Left lung (tissue), 10 donors: Measurements from ENCODE around the gene GNS. TPM values are rescaled to one million over a fixed set of nuclear protein-coding genes. Genes with fewer than 3 reads are reported as not detected.

Source experiments
- ATAC-seq: fragments of 200-7000 bp; cut with Tn5 transposase; one replicate; pipeline ENCODE4 v1.9.1; 2020; ENCODE audit warnings: moderate library complexity
- DNase-seq, 4 donors: peaks; one replicate each; pipeline ENCODE4 v3.0.0-alpha.2; 2013 to 2020
- H3K27ac ChIP-seq, 2 donors: fragments of 200-600 bp; sonication (generic) in 1 of 2; one replicate each; pipeline versions ENCODE4 v1.5.0 to v1.8.0; 2020 to 2021
- H3K27me3 ChIP-seq, 2 donors: fragments of 200-600 bp; sonication (generic) in 1 of 2; one replicate each; pipeline versions ENCODE4 v1.5.0 to v1.8.0; 2020 to 2021
- H3K36me3 ChIP-seq, 2 donors: fragments of 200-600 bp; sonication (generic) in 1 of 2; one replicate each; pipeline versions ENCODE4 v1.5.0 to v1.8.0; 2020 to 2021
- H3K4me1 ChIP-seq, 2 donors: fragments of 200-600 bp; one replicate each; pipeline ENCODE4 v1.8.0; 2021
- H3K4me3 ChIP-seq, 2 donors: fragments of 200-600 bp; sonication (generic) in 1 of 2; one replicate each; pipeline versions ENCODE4 v1.5.0 to v1.8.0; 2020 to 2021; ENCODE audit warnings: mild to moderate bottlenecking in 1 of 2
- H3K9me3 ChIP-seq, 2 donors: fragments of 200-600 bp; sonication (generic) in 1 of 2; one replicate each; pipeline versions ENCODE4 v1.5.0 to v1.8.0; 2020 to 2021
- CTCF ChIP-seq, 2 donors: fragments of 200-600 bp; sonication (generic) in 1 of 2; IDR thresholded peaks; one replicate each; pipeline versions ENCODE4 v1.5.0 to v1.8.0; 2021; ENCODE audit warnings: antibody characterized with exemption in 2 of 2
- intact Hi-C, 2 donors: fragments of 100-400 bp; cut with DNase I; formaldehyde crosslinking; loops; one replicate each; pipeline versions ENCODE4 v1.11.2 to v1.14.2; 2022
- polyA plus RNA-seq, 6 donors: library from polyadenylated mRNA; unstranded; fragments of 120-200 nt; gene quantifications; one replicate each; pipeline ENCODE4 v1.2.1, GENCODE V29; 2013; ENCODE audit not compliant: insufficient read length in 6 of 6
- total RNA-seq, 2 donors: library from RNA; stranded (reverse); fragmentation: NEBNext Ultra II Directional; extraction: Animal tissue kit (Norgen Biotek cat#: 25700); gene quantifications; one replicate each; pipeline ENCODE4 v1.2.1, GENCODE V29; 2021
- donor health status: DM: no; HTN: yes; CAD: no.
- donor health status: DM: no; HTN: no; CAD: no.

Gene GNS
- total and polyA plus RNA-seq, 8 donors, result 77.3 to 196 (median 96.0) TPM

DNA sequence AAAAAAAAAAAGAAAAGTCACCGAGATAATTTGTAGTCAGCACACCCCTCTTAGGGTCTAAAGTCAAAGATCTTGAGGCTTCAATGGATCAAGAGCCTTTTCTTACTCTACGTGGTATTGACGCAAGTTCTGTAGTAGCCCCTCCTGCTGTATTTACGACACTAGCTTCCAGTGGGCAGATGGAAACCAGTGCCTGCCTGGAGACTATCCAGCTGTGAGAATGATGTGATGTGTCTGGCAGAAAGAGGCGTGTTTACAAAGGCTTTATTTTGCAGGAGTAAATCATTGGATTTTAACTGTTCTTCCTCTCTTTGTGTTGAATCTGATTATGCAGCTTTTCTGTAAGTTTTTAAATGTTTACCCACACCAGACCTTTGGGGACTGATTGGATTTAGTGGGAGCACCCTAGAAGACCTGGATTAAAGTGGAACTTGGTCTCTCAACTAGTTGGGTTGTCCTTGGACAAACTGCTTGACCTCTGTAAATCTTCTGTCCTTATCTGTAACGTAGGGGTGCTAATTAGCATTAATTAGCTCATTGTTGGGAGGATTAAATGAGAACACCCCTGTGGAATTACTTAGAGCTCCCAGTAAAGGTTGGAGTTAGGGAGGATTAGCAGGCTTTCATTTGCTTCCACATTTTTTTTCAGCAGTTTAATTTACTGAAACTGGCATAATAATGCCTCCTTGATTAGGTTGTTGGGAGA is 76.5 kb downstream of the GNS start:
- DNase-seq (peak in 2 of 4 donors; percentile 70 to 84), ATAC-seq (no peak)
- no peaks in the 10 kb centered on the region for H3K27me3 ChIP-seq
- no peak for TF ChIP-seq CTCF (IDR thresholded peaks at IDR 0.05)
- peaks cover 16 to 84% of the 10 kb centered on the region in 2 donors for H3K4me1 ChIP-seq
- no peak overlapping the region for H3K4me3 ChIP-seq
- no peaks in the 10 kb centered on the region for H3K9me3 ChIP-seq
- H3K36me3 ChIP-seq, result peaks cover 0 to 31% of the 10 kb centered on the region in 2 donors
- intact Hi-C loops, result loop anchor here (10.0 kb wide), 2 partner anchors 68 to 128 kb away; partner anchors contain the start of gene RASSF3 (in 1 of the 2)
- H3K27ac ChIP-seq, result peak overlapping the region in 1 of 2 donors; percentile 63

DNA sequence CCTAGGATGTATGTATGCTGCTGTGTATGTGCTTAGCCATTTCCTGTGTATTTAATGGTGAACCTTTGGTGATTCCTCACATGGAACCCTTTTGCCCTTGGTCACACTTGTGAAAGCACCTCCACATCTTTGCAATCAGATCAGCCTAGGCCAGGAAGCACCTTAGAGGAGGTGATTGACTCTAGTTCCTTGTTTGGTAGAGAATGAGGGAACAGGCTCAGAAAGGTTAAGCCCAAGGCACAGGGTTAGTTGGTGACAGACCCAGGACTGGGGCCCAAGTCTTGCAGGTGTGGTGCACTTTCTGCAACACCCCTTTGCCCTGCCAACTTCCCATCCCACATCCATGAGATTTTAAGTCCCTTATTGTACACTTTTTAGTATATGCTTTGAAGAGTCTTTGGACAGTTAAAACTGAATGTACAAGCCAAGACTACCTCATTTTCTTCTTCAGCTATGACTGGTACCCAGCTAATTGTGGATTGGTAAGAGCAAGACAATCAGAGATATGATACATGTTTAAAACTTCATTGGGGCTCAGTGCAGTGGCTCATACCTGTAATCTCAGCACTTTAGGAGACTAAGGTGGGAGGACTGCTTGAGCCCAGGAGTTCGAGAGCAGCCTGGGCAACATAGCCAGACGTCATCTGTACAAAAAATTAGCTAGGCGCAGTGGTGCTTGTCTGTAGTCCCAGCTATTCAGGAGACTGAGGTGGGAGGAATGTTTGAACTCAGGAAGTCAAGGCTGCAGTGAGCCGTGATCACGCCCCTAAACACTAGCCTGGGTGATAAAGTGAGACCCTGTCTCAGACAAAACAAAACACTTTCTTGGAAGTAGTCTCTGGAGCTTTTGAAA is 77.8 kb downstream of the GNS start:
- intact Hi-C loops, result loop anchor here (10.0 kb wide), 2 partner anchors 67 to 127 kb away; partner anchors contain the start of gene RASSF3 (in 1 of the 2)
- no peak for TF ChIP-seq CTCF (IDR thresholded peaks at IDR 0.05)
- Histone ChIP-seq H3K27ac (peak overlapping the region in 1 of 2 donors; percentile 35), H3K27me3 (no peaks in the 10 kb centered on the region), H3K36me3 (peaks cover 0 to 18% of the 10 kb centered on the region in 2 donors), H3K4me3 (no peak overlapping the region), H3K4me1 (peaks cover 16 to 93% of the 10 kb centered on the region in 2 donors), H3K9me3 (no peaks in the 10 kb centered on the region)
- DNase-seq, result no peak
- ATAC-seq, result no peak

GRCh38 chr12:64680235-64680634 is 79.0 kb downstream of the GNS start:
- ATAC-seq, result peak; percentile 68
- H3K4me1 ChIP-seq, result peaks cover 20 to 100% of the 10 kb centered on the region in 2 donors
- intact Hi-C loops, result loop anchor here (10.0 kb wide), 2 partner anchors 65 to 125 kb away; partner anchors contain the start of gene RASSF3 (in 1 of the 2)

GRCh38 chr12:64679487-64680001 is 79.7 kb downstream of the GNS start:
- Histone ChIP-seq H3K36me3 (no peaks in the 10 kb centered on the region), H3K9me3 (no peaks in the 10 kb centered on the region), H3K4me1 (peaks cover 23 to 100% of the 10 kb centered on the region in 2 donors), H3K27ac (peak overlapping the region; percentile 73 to 78), H3K4me3 (no peak overlapping the region), H3K27me3 (no peaks in the 10 kb centered on the region)
- ATAC-seq (peak; percentile 91), DNase-seq (peak in 2 of 4 donors; percentile 68 to 77)
- intact Hi-C loops, result loop anchor here (10.0 kb wide), 2 partner anchors 65 to 125 kb away; partner anchors contain the start of gene RASSF3 (in 1 of the 2)
- no peak for TF ChIP-seq CTCF (IDR thresholded peaks at IDR 0.05)

More at GRCh38 chr12:64680235-64680634, 79.0 kb downstream of the GNS start:
- no peak overlapping the region for H3K4me3 ChIP-seq
- H3K27me3 ChIP-seq, result no peaks in the 10 kb centered on the region
- no peak for TF ChIP-seq CTCF (IDR thresholded peaks at IDR 0.05)
- peak overlapping the region; percentile 73 to 78 for H3K27ac ChIP-seq
- no peaks in the 10 kb centered on the region for H3K9me3 ChIP-seq
- DNase-seq, result no peak
- peaks cover 0 to 6% of the 10 kb centered on the region in 2 donors for H3K36me3 ChIP-seq
